NCI-H1417 treated with DMSO at 0.1 percent for 48 hours (cell line): ENCODE measurements around the gene KRT74.

ENCODE experiments used
- DNase-seq: peaks from one replicate; lab custom pipeline; 2025; lab: John Stamatoyannopoulos, UW

KRT74 gene

DNA sequence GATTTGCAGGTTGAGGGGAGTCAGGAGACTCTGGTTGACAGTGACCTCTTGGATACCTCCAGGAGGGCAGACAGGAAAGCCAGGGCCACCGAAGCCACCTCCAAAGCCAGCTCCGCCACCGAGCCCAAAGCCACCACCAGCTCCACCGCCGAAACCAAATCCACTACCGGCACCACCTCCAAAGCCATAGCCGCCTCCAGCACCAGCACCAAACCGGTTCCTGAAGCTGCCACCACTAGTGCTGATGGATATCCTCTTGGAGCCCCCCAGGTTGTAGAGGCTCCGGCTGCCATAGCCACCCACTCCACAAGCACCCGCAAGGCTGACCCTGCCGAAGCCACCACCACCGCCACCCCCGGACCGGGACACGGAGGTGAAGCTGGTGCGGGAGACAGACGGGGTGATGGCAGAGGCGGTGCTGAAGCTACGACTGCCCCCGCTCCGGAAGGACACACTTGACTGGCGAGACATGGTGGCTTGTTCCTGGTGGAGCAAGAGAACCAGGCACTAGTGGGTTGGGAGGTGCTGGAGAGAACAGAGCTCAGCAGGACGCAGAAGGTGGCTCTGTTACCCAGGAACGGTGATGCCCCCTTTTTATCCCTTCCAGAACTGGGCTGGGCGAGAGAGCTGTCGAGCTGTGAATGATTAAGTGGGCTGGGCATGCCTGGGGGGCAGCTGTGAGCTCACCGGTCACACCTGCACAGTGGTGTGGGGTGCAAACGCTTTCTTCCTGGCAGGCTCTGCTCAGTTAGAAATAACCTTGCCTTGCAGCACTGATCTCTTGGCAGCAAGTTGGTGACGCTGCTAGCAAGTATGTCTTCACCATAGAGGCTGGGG lies 53.6 kb downstream of the KRT74 start, which contains the start of gene KRT5:
Gene KRT5 (minus strand): TSS at position 569 of the 837 bp plus-strand sequence. CDS start 98 bp downstream, at position 471.
- DNase-seq: no peak

DNA sequence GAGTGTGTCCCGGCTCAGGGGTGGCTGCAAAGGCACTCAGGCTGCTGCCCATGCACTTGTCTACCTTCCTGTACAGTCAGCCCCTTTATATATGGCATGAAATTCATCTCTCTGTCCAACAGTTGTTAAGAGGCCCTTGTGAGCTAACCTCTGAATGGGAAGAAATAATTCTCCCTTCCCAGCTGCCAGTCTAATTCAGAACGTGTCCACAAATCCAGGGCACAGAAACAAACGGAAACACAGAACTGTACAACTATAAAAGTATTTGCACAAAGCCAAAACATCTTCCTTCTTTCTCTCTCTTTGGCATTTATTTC lies 54.3 kb downstream of the KRT74 start:
- DNase-seq: no peak

DNA sequence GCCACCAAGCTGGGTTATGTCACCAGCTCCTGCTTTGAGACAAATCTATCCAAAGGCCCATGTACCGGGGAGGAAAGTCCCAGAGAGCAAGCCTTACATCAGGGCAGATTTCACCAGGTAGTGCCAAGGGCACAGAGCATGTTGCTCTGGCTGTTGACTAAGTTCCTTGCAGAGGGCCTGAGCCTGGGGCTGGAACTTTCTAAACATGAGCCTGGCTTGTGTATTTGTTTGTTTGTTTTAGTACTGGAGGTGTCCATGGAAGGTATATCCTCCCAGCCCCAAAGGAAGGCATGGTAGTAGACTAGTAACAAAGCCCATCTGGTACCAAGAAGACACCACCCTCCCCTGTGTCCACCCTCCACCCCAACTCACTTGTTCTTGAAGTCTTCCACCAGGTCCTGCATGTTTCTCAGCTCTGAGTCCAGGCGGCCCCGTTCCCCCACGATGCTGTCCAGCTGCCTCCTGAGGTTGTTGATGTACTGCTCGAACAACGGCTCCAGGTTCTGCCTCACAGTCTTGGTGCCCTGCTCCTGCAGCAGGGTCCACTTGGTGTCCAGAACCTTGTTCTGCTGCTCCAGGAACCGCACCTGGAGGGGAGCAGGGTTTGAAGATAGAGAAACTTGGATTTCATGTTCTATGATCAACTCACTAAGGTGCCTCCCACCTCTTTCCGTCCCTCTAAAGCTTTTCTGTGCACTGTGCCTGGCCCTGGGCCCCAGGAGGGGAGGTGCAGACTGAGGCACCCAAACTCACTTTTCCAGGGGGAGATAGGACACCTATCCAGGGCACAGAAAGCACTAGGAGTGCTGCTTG lies 54.9 kb downstream of the KRT74 start:
- DNase-seq: no peak

DNA sequence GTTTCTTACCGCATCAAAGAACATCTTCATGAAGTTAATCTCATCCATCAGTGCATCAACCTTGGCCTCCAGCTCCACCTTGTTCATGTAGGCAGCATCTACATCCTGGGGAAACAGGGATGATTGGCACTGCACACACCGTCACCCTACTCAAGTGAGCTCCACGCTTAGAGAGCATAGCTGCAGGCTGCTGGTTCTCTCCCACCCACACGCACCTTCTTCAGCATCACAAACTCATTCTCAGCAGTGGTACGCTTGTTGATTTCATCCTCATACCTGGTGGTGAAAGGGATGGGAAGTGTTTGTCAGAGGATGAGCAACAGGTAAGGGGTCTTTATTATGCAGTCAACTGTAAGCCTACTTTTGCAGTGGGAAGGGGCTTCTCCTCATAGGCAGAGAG lies 55.8 kb downstream of the KRT74 start:
- no peak for DNase-seq

DNA sequence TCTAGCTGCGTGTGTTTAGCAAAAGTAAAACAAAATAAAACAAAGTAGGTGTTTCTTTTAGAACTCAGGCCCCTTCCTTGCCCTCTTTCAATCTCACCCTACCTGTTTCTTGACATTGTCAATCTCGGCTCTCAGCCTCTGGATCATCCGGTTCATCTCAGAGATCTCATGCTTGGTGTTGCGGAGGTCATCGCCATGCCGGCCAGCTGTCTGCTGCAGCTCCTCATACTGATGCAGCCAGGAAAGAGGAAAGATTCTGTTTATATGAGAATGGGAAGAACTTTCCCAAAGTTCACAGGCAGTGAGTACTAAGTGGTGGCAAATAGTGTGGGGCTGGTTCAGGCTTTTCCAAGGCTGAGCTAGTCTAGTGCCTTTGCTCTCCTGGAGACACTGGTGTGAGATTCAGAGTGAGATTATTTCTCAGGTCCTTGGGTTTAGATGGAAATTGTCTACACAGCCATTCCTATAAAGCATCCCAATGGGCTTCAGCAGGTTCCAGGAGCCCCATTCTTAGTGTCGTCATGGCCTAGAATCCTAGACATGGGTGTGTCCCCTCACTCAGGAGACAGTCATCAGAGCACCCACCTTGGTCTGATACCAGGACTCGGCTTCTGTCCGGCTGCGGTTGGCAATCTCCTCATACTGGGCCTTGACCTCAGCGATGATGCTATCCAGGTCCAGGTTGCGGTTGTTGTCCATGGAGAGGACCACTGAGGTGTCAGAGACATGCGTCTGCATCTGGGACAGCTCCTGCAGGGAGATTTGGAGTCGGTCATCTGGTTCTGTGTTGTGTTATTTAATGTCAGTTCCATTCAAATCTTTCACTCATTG lies 56.4 kb downstream of the KRT74 start:
- no peak for DNase-seq

DNA sequence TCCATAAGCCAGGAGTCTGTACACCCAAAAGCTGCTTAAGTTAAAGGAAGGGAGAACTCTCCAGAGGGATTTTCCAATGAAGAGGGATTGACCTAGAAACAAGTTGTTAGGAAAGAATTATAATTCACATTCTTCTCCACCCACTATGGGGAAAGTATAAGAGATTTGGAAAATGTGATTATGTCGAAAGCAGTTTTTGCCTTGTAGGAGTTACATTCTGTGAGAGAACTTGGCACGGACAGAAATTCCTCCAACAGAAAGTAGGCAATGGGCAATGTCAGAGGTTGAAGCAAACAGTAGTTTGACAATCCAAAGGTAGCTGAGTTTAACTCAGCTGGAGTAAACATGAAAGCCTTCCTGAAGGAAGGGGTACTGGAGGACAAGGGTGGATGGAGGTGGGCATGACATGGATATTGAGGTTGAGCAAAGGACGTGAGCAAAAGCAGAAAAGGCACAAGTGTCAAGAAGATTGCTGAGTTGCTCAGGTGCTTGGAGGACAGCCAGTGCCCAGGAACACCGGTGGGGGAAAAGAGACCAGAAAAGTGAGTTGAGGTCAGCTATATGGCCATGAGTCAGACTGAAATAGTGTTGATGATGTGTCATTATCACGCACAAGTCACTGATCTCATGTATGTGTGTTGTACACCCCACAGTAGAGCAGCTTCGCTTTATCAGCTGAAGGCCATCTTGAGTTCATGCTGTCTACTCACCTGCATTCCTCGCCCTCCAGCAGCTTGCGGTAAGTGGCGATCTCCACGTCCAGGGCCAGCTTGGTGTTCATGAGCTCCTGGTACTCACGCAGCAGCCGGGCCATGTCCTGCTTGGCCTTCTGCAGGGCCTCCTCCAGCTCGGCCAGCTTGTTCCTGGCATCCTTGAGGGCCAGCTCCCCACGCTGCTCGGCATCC lies 57.5 kb downstream of the KRT74 start:
- DNase-seq: no peak
